IMR-90 (cell line): Measurements from ENCODE around the gene LYZL6. TPM values are rescaled to one million over a fixed set of nuclear protein-coding genes. Genes with fewer than 3 reads are reported as not detected.

Experiments
- ATAC-seq: fragments of 200-7000 bp; cut with Tn5 transposase; 2 replicates; pipeline ENCODE4 v1.9.1; 2020; ENCODE audit warnings: low read depth, mild to moderate bottlenecking, moderate library complexity
- BruUV-seq: library from RNA; stranded (reverse); fragments of 400-500 nt; replicated peaks from 2 replicates; lab custom pipeline; 2021; lab: Mats Ljungman, UMichigan
- CTCF ChIA-PET: fragments of 300-600 bp; formaldehyde crosslinking; extraction: SDS; loops from one replicate; lab custom pipeline; 2021; ENCODE audit warnings: antibody characterized with exemption; lab: Yijun Ruan, JAX
- POLR2A ChIA-PET: fragments of 300-600 bp; sonication (Branson Sonifier 250); formaldehyde crosslinking; loops from one replicate; lab custom pipeline; 2022; ENCODE audit warnings: antibody characterized with exemption; ENCODE audit not compliant: unreplicated experiment; lab: Charles Lee
- DNase-seq: peaks from one replicate; pipeline ENCODE4 v3.0.0; 2013
- H2AFZ ChIP-seq: replicated peaks from 2 replicates; pipeline ENCODE3; 2013; ENCODE audit warnings: low read length, mild to moderate bottlenecking; ENCODE audit not compliant: poor library complexity
- H2AK5ac ChIP-seq: 2 replicates; pipeline ENCODE4 v1.6.1; 2013; ENCODE audit warnings: low read depth, low read length, inconsistent platforms
- H2AK9ac ChIP-seq: replicated peaks from 2 replicates; pipeline ENCODE3; 2013; ENCODE audit warnings: mild to moderate bottlenecking, low read depth, low read length, moderate library complexity; ENCODE audit not compliant: poor library complexity
- H2BK120ac ChIP-seq: 2 replicates; pipeline ENCODE4 v1.6.1; 2013; ENCODE audit warnings: low read depth, low read length, inconsistent platforms
- H2BK15ac ChIP-seq: 3 replicates; pipeline ENCODE4 v1.6.1; 2013; ENCODE audit warnings: low read depth, low read length, inconsistent platforms
- H2BK20ac ChIP-seq: 2 replicates; pipeline ENCODE4 v1.6.1; 2013; ENCODE audit warnings: low read depth, mild to moderate bottlenecking, inconsistent platforms, low read length, moderate library complexity
- H2BK5ac ChIP-seq: 2 replicates; pipeline ENCODE4 v1.6.1; 2013; ENCODE audit warnings: mild to moderate bottlenecking, low read depth, low read length, inconsistent platforms; ENCODE audit not compliant: poor library complexity, severe bottlenecking
- H3K14ac ChIP-seq: replicated peaks from 2 replicates; pipeline ENCODE4 v1.6.1; 2013; ENCODE audit warnings: low read depth, low read length, inconsistent platforms
- H3K18ac ChIP-seq: 2 replicates; pipeline ENCODE4 v1.6.1; 2013; ENCODE audit warnings: low read depth, low read length, control low read depth
- H3K23ac ChIP-seq: 2 replicates; pipeline ENCODE4 v1.6.1; 2013; ENCODE audit warnings: low read depth, low read length, inconsistent platforms
- H3K27ac ChIP-seq: 2 replicates; pipeline ENCODE4 v1.5.1; 2013; ENCODE audit warnings: mild to moderate bottlenecking, control low read depth, low read length; ENCODE audit not compliant: insufficient read depth
- H3K27me3 ChIP-seq: 2 replicates; pipeline ENCODE4 v1.6.1; 2013; ENCODE audit warnings: low read length; ENCODE audit not compliant: control insufficient read depth, insufficient read depth
- H3K36me3 ChIP-seq: 2 replicates; pipeline ENCODE4 v1.6.1; 2013; ENCODE audit warnings: low read length, mixed read lengths; ENCODE audit not compliant: control insufficient read depth, insufficient read depth
- H3K4ac ChIP-seq: 2 replicates; pipeline ENCODE4 v1.6.1; 2013; ENCODE audit warnings: low read depth, low read length, inconsistent platforms
- H3K4me1 ChIP-seq: 2 replicates; pipeline ENCODE4 v1.6.1; 2013; ENCODE audit warnings: low read length, mixed read lengths; ENCODE audit not compliant: control insufficient read depth, insufficient read depth
- H3K4me2 ChIP-seq: 2 replicates; pipeline ENCODE4 v1.6.1; 2013; ENCODE audit warnings: low read depth, mild to moderate bottlenecking, control low read depth, low read length, moderate library complexity
- H3K4me3 ChIP-seq: 2 replicates; pipeline ENCODE4 v1.5.1; 2013; ENCODE audit warnings: low read depth, mild to moderate bottlenecking, control low read depth, low read length, moderate library complexity; ENCODE audit not compliant: insufficient read depth
- H3K56ac ChIP-seq: 2 replicates; pipeline ENCODE4 v1.6.1; 2013; ENCODE audit warnings: low read length, inconsistent platforms; ENCODE audit not compliant: insufficient read depth; ENCODE audit errors: extremely low read depth
- H3K79me1 ChIP-seq, 2 experiments: 2 replicates each; pipeline ENCODE4 v1.6.1; 2013; ENCODE audit warnings: low read length in 2 of 2, inconsistent platforms in 1 of 2, low read depth in 1 of 2
- H3K9ac ChIP-seq: 2 replicates; pipeline ENCODE4 v1.6.1; 2013; ENCODE audit warnings: low read depth, low read length, control low read depth
- H3K9me1 ChIP-seq: 2 replicates; pipeline ENCODE4 v1.6.1; 2013; ENCODE audit warnings: low read length, inconsistent platforms; ENCODE audit not compliant: insufficient read depth
- H3K9me3 ChIP-seq: 2 replicates; pipeline ENCODE4 v1.6.1; 2013; ENCODE audit warnings: low read length; ENCODE audit not compliant: control insufficient read depth, insufficient read depth
- H4K20me1 ChIP-seq: 2 replicates; pipeline ENCODE4 v1.6.1; 2013; ENCODE audit warnings: low read length, inconsistent platforms; ENCODE audit not compliant: insufficient read depth
- H4K5ac ChIP-seq: 2 replicates; pipeline ENCODE4 v1.6.1; 2013; ENCODE audit warnings: mild to moderate bottlenecking, low read depth, low read length, control low read depth
- H4K8ac ChIP-seq, 2 experiments: 2 replicates each; pipeline ENCODE4 v1.6.1; 2013; ENCODE audit warnings: low read depth in 2 of 2, low read length in 2 of 2, control low read depth in 1 of 2, inconsistent platforms in 1 of 2
- H4K91ac ChIP-seq: 2 replicates; pipeline ENCODE4 v1.6.1; 2013; ENCODE audit warnings: low read depth, low read length, inconsistent platforms; ENCODE audit not compliant: insufficient read depth
- CTCF ChIP-seq: conservative IDR thresholded peaks from 2 replicates; pipeline ENCODE4 v1.5.1; 2012; ENCODE audit warnings: mild to moderate bottlenecking, low read depth, low read length, improper control_type of control experiment
- ELK1 ChIP-seq: fragments of 150-350 bp; IDR thresholded peaks from 2 replicates; pipeline ENCODE4 v1.6.1; 2016; ENCODE audit warnings: low read depth, mild to moderate bottlenecking, low read length, moderate library complexity, borderline replicate concordance
- FOS ChIP-seq: fragments of 150-350 bp; IDR thresholded peaks from 2 replicates; pipeline ENCODE4 v1.6.1; 2016; ENCODE audit warnings: low read depth, low read length
- POLR2A ChIP-seq: IDR thresholded peaks from 2 replicates; pipeline ENCODE4 v1.6.1; 2012; ENCODE audit warnings: mild to moderate bottlenecking, low read depth, low read length
- USF2 ChIP-seq: fragments of 150-350 bp; IDR thresholded peaks from 2 replicates; pipeline ENCODE4 v1.6.1; 2017; ENCODE audit warnings: mild to moderate bottlenecking, antibody characterized with exemption, low read length, low read depth
- whole genome bisulfite sequencing, 2 experiments: methylation state at CpG; one replicate each; pipeline versions ENCODE4 v1.1.5 to v1.1.7; 2013; ENCODE audit warnings: missing lambda C conversion rate in 2 of 2; ENCODE audit not compliant: insufficient read length in 1 of 2; ENCODE audit errors: extremely low coverage in 2 of 2; 5-methylcytosine and 5-hydroxymethylcytosine counted together
- dilution Hi-C: fragments of 300-500 bp; cut with HindIII; formaldehyde crosslinking; loops from one replicate; pipeline ENCODE4 v1.14.3; 2018; ENCODE audit warnings: low sequenced_read_pairs; ENCODE audit not compliant: unreplicated experiment
- in situ Hi-C: fragments of 300-500 bp; cut with MboI; formaldehyde crosslinking; loops from 3 replicates; pipeline ENCODE4 v1.14.3; 2019; ENCODE audit warnings: low sequenced_read_pairs, inconsistent platforms, mixed read lengths
- intact Hi-C: fragments of 100-400 bp; cut with micrococcal nuclease; formaldehyde crosslinking; loops from 2 replicates; pipeline ENCODE4 v1.10.0; 2022
- polyA plus RNA-seq, 3 experiments: library from polyadenylated mRNA; depleted of rRNA; stranded (reverse); fragments of >200 nt; gene quantifications; 2 replicates each; pipeline ENCODE4 v1.2.3, GENCODE V29; 2012; ENCODE audit warnings: low replicate concordance in 1 of 3
- total RNA-seq: library from RNA; depleted of rRNA; stranded (reverse); fragments of >200 nt; gene quantifications from 2 replicates; pipeline ENCODE4 v1.2.3, GENCODE V29; 2012

Gene LYZL6
- total and polyA plus RNA-seq, 2 of the 4 experiments (the other 2 are of a cell fraction): not detected

- H3K4ac ChIP-seq: no peak overlapping the region
- no peak overlapping the region for H2BK5ac ChIP-seq
- no peak overlapping the region for H3K14ac ChIP-seq
- no peak overlapping the region for H3K56ac ChIP-seq
- no peak overlapping the region for H3K23ac ChIP-seq
- H2AK5ac ChIP-seq: no peak overlapping the region
- no peak overlapping the region for H3K4me2 ChIP-seq
- WGBS, 2 experiments: 100% methylated on average over 2 of the region's 4 CpGs; no CpG with 5 or more reads in 1 of the 2 experiments
- CTCF ChIA-PET: interaction anchor here (0.6 to 0.7 kb wide), 2 partner anchors 30 to 173 kb away, joined by 3 read pairs; no protein-coding TSS in a partner anchor
- H3K79me1 ChIP-seq: no peaks in the 10 kb centered on the region
- H2BK15ac ChIP-seq: no peak overlapping the region
- dilution Hi-C loops (no loop called here), in situ Hi-C loops (no loop called here), intact Hi-C loops (no loop called here)
- H3K27me3 ChIP-seq: peaks cover 2% of the 10 kb centered on the region
- no peak overlapping the region for H2AK9ac ChIP-seq
- no peaks in the 10 kb centered on the region for H4K20me1 ChIP-seq
- H3K9me3 ChIP-seq: no peaks in the 10 kb centered on the region
- ATAC-seq (no peak), DNase-seq (no peak)
- H2BK20ac ChIP-seq: no peak overlapping the region
- H2BK120ac ChIP-seq: no peak overlapping the region
- no peak overlapping the region for H2AFZ ChIP-seq
- no peak overlapping the region for H3K4me3 ChIP-seq
- POLR2A ChIA-PET: no interaction called here
- H3K18ac ChIP-seq: no peak overlapping the region
- no peak overlapping the region for H4K8ac ChIP-seq
- H3K4me1 ChIP-seq: no peaks in the 10 kb centered on the region
- no peak overlapping the region for H3K27ac ChIP-seq
- H3K36me3 ChIP-seq: no peaks in the 10 kb centered on the region
- H3K9me1 ChIP-seq: no peaks in the 10 kb centered on the region; the same call in 1 of the 2 replicates
- H3K9ac ChIP-seq: no peak overlapping the region
- no TSS peak for BruUV-seq
- H4K5ac ChIP-seq: no peak overlapping the region
- no peak overlapping the region for H4K91ac ChIP-seq
- TF ChIP-seq ELK1 (no peak), FOS (no peak), USF2 (no peak), CTCF (no peak), POLR2A (no peak)
Measured at GRCh38 chr17:35891269-35891668, 52.2 kb downstream of the LYZL6 start.
